ENCODE results near the gene TNFSF13B. TPM values are rescaled to one million over a fixed set of nuclear protein-coding genes. Genes with fewer than 3 reads are reported as not detected.

TNFSF13B gene
- total RNA-seq, 2 donors from 2014 or later, result 3.6 to 4.4 TPM

GRCh38 chr13:108268466-108269112 lies 929 bp upstream of the TNFSF13B start:
- peaks cover 12% of the 10 kb centered on the region for H3K4me1 Mint-ChIP-seq
- H3K27me3 Mint-ChIP-seq, result no peaks in the 10 kb centered on the region
- peak; percentile 37 for ATAC-seq (replicated peaks)
- no peak overlapping the region for H3K4me3 Mint-ChIP-seq
- no peaks in the 10 kb centered on the region for H3K36me3 Mint-ChIP-seq (ENCODE audit: low read depth)
- H3K9me3 Mint-ChIP-seq, result no peaks in the 10 kb centered on the region
- H3K27ac Mint-ChIP-seq, result peak overlapping the region; percentile 89

- H3K4me1 Mint-ChIP-seq, result peaks cover 13% of the 10 kb centered on the region
- H3K9me3 Mint-ChIP-seq, result no peaks in the 10 kb centered on the region
- no peaks in the 10 kb centered on the region for H3K27me3 Mint-ChIP-seq
- H3K27ac Mint-ChIP-seq, result peak overlapping the region; percentile 89
- peak overlapping the region; percentile 84 for H3K4me3 Mint-ChIP-seq
- no peaks in the 10 kb centered on the region for H3K36me3 Mint-ChIP-seq (ENCODE audit: low read depth)
- ATAC-seq (replicated peaks), result peak; percentile 5
Observed at GRCh38 chr13:108270442-108270841, 924 bp downstream of the TNFSF13B start.

- ATAC-seq (replicated peaks), result no peak
- Mint-ChIP-seq H3K4me3 (peak overlapping the region; percentile 22), H3K4me1 (peaks cover 13% of the 10 kb centered on the region)
Observed at GRCh38 chr13:108272333-108272732, 2.8 kb downstream of the TNFSF13B start.

GRCh38 chr13:108273429-108274118 lies 4.1 kb downstream of the TNFSF13B start:
- Mint-ChIP-seq H3K27me3 (no peaks in the 10 kb centered on the region), H3K36me3 (ENCODE audit: low read depth) (no peaks in the 10 kb centered on the region), H3K27ac (no peak overlapping the region), H3K4me3 (no peak overlapping the region), H3K4me1 (peaks cover 13% of the 10 kb centered on the region), H3K9me3 (no peaks in the 10 kb centered on the region)
- no peak for ATAC-seq (replicated peaks)

More at GRCh38 chr13:108272333-108272732, 2.8 kb downstream of the TNFSF13B start:
- Mint-ChIP-seq H3K27me3 (no peaks in the 10 kb centered on the region), H3K27ac (no peak overlapping the region), H3K9me3 (no peaks in the 10 kb centered on the region), H3K36me3 (ENCODE audit: low read depth) (no peaks in the 10 kb centered on the region)

GRCh38 chr13:108274718-108275117 lies 5.2 kb downstream of the TNFSF13B start:
- Mint-ChIP-seq H3K36me3 (ENCODE audit: low read depth) (no peaks in the 10 kb centered on the region), H3K27me3 (no peaks in the 10 kb centered on the region), H3K9me3 (no peaks in the 10 kb centered on the region), H3K4me1 (peaks cover 8% of the 10 kb centered on the region), H3K27ac (no peak overlapping the region), H3K4me3 (no peak overlapping the region)
- ATAC-seq (replicated peaks), result no peak

GRCh38 chr13:108276060-108276459 lies 6.5 kb downstream of the TNFSF13B start:
- H3K27ac Mint-ChIP-seq, result peak overlapping the region; percentile 24
- no peaks in the 10 kb centered on the region for H3K36me3 Mint-ChIP-seq (ENCODE audit: low read depth)
- ATAC-seq (replicated peaks), result no peak

GRCh38 chr13:108278466-108278865 lies 8.9 kb downstream of the TNFSF13B start:
- no peak for ATAC-seq (replicated peaks)
- Mint-ChIP-seq H3K9me3 (no peaks in the 10 kb centered on the region), H3K27ac (no peak overlapping the region), H3K4me3 (no peak overlapping the region), H3K27me3 (no peaks in the 10 kb centered on the region), H3K36me3 (ENCODE audit: low read depth) (no peaks in the 10 kb centered on the region), H3K4me1 (peaks cover 3% of the 10 kb centered on the region)

More at GRCh38 chr13:108276060-108276459, 6.5 kb downstream of the TNFSF13B start:
- no peak overlapping the region for H3K4me3 Mint-ChIP-seq
- H3K4me1 Mint-ChIP-seq, result peaks cover 5% of the 10 kb centered on the region
- H3K27me3 Mint-ChIP-seq, result no peaks in the 10 kb centered on the region
- H3K9me3 Mint-ChIP-seq, result no peaks in the 10 kb centered on the region

- ATAC-seq (replicated peaks), result no peak
- Mint-ChIP-seq H3K4me3 (no peak overlapping the region), H3K36me3 (ENCODE audit: low read depth) (no peaks in the 10 kb centered on the region)
Observed at GRCh38 chr13:108281901-108282300, 12.4 kb downstream of the TNFSF13B start.

GRCh38 chr13:108283110-108283509 lies 13.6 kb downstream of the TNFSF13B start:
- Mint-ChIP-seq H3K4me1 (no peaks in the 10 kb centered on the region), H3K27ac (no peak overlapping the region), H3K36me3 (ENCODE audit: low read depth) (no peaks in the 10 kb centered on the region), H3K27me3 (no peaks in the 10 kb centered on the region), H3K4me3 (no peak overlapping the region), H3K9me3 (no peaks in the 10 kb centered on the region)
- no peak for ATAC-seq (replicated peaks)

More at GRCh38 chr13:108281901-108282300, 12.4 kb downstream of the TNFSF13B start:
- no peaks in the 10 kb centered on the region for H3K9me3 Mint-ChIP-seq
- no peak overlapping the region for H3K27ac Mint-ChIP-seq
- no peaks in the 10 kb centered on the region for H3K27me3 Mint-ChIP-seq
- no peaks in the 10 kb centered on the region for H3K4me1 Mint-ChIP-seq

- Mint-ChIP-seq H3K4me3 (no peak overlapping the region), H3K27ac (no peak overlapping the region), H3K9me3 (no peaks in the 10 kb centered on the region), H3K36me3 (ENCODE audit: low read depth) (no peaks in the 10 kb centered on the region), H3K4me1 (peaks cover 9% of the 10 kb centered on the region), H3K27me3 (no peaks in the 10 kb centered on the region)
- ATAC-seq (replicated peaks), result no peak
Observed at GRCh38 chr13:108288741-108289140, 19.2 kb downstream of the TNFSF13B start.

GRCh38 chr13:108289819-108290218 lies 20.3 kb downstream of the TNFSF13B start:
- no peaks in the 10 kb centered on the region for H3K9me3 Mint-ChIP-seq
- H3K36me3 Mint-ChIP-seq (ENCODE audit: low read depth), result no peaks in the 10 kb centered on the region

GRCh38 chr13:108297114-108297513 lies 27.6 kb downstream of the TNFSF13B start:
- Mint-ChIP-seq H3K4me3 (no peak overlapping the region), H3K36me3 (ENCODE audit: low read depth) (peaks cover 7% of the 10 kb centered on the region), H3K27ac (no peak overlapping the region), H3K27me3 (no peaks in the 10 kb centered on the region), H3K9me3 (no peaks in the 10 kb centered on the region), H3K4me1 (peaks cover 4% of the 10 kb centered on the region)
- ATAC-seq (replicated peaks), result no peak

More at GRCh38 chr13:108289819-108290218, 20.3 kb downstream of the TNFSF13B start:
- Mint-ChIP-seq H3K4me3 (no peak overlapping the region), H3K4me1 (peaks cover 9% of the 10 kb centered on the region), H3K27ac (no peak overlapping the region), H3K27me3 (no peaks in the 10 kb centered on the region)
- ATAC-seq (replicated peaks), result no peak

- H3K4me1 Mint-ChIP-seq, result peaks cover 6% of the 10 kb centered on the region
- no peak overlapping the region for H3K27ac Mint-ChIP-seq
- peaks cover 4% of the 10 kb centered on the region for H3K36me3 Mint-ChIP-seq (ENCODE audit: low read depth)
- H3K9me3 Mint-ChIP-seq, result no peaks in the 10 kb centered on the region
- H3K27me3 Mint-ChIP-seq, result no peaks in the 10 kb centered on the region
- H3K4me3 Mint-ChIP-seq, result no peak overlapping the region
- ATAC-seq (replicated peaks), result no peak
Observed at GRCh38 chr13:108302279-108302678, 32.8 kb downstream of the TNFSF13B start.

GRCh38 chr13:108304170-108305016 lies 34.9 kb downstream of the TNFSF13B start:
- H3K36me3 Mint-ChIP-seq (ENCODE audit: low read depth), result no peaks in the 10 kb centered on the region
- H3K27ac Mint-ChIP-seq, result no peak overlapping the region
- no peaks in the 10 kb centered on the region for H3K9me3 Mint-ChIP-seq
- no peaks in the 10 kb centered on the region for H3K27me3 Mint-ChIP-seq
- no peak for ATAC-seq (replicated peaks)
- H3K4me1 Mint-ChIP-seq, result peaks cover 6% of the 10 kb centered on the region
- H3K4me3 Mint-ChIP-seq, result no peak overlapping the region

All from activated T-helper 17 cell treated with anti-CD3 and anti-CD28 coated beads, Interleukin-2, amount 50 U/mL, for 72 hours (primary cell).